ENCODE measurements around the gene CDH4. TPM values are rescaled to one million over a fixed set of nuclear protein-coding genes. Genes with fewer than 3 reads are reported as not detected.

CDH4 gene
- total and polyA plus RNA-seq, 9 of the 15 experiments (the other 6 are each of a cell fraction or from before 2014, with no cell fraction given), result 0.04 TPM; not detected in 8

- TF ChIP-seq MAX (CRISPR knock-in tag; IDR thresholded peaks at IDR 0.05) (no peak), FOSL1 (tag; conservative IDR thresholded peaks at IDR 0.05) (no peak), ZBTB1 (CRISPR knock-in tag; IDR thresholded peaks at IDR 0.05; ENCODE audit: borderline replicate concordance, low read depth) (no peak), ZNF217 (CRISPR knock-in tag; IDR thresholded peaks at IDR 0.05) (no peak), PPARD (CRISPR knock-in tag; IDR thresholded peaks at IDR 0.05) (no peak), NEUROD1 (IDR thresholded peaks at IDR 0.05; ENCODE audit: borderline replicate concordance, low read depth, low read length, partially characterized antibody) (no peak), TRIM28 (IDR thresholded peaks at IDR 0.05) (no peak), SP2 (IDR thresholded peaks at IDR 0.05; ENCODE audit: extremely low read depth, low read depth, low read length, poor library complexity, severe bottlenecking) (no peak), COPS2 (conservative IDR thresholded peaks at IDR 0.05) (no peak), ZNF232 (CRISPR knock-in tag; IDR thresholded peaks at IDR 0.05) (no peak), NFE2 (IDR thresholded peaks at IDR 0.05; ENCODE audit: low read depth) (no peak)
- peaks cover 0 to 34% of the 10 kb centered on the region in 2 experiments; a peak in 3 of 5 replicates for H3K27me3 ChIP-seq (ENCODE audit: control insufficient read depth in 2 of 2, insufficient read depth in 2 of 2, low read length in 2 of 2)
These were observed 346.5 kb downstream of the CDH4 start for GRCh38 chr20:61598586-61598985.

More at GRCh38 chr20:61598586-61598985, 346.5 kb downstream of the CDH4 start:
- in situ Hi-C loops (cut with MboI) (no loop called here), intact Hi-C loops (cut with micrococcal nuclease) (no loop called here)
- H3K4me3 ChIP-seq, result no peak overlapping the region
- no peaks in the 10 kb centered on the region for H3K4me1 ChIP-seq (replicated peaks in 1 of 2; ENCODE audit: control insufficient read depth in 2 of 2, insufficient read depth in 2 of 2, low read length in 2 of 2)
- ATAC-seq (no peak), FAIRE-seq (no peak), DNase-seq (ENCODE audit: extremely low read depth in 1 of 4, low spot score in 3 of 4) (no peak)
- no peaks in the 10 kb centered on the region for H3K36me3 ChIP-seq (ENCODE audit: control insufficient read depth, insufficient read depth, low read length)
- no TSS peak for BruUV-seq (replicated peaks)
- H3K79me2 ChIP-seq (ENCODE audit: control insufficient read depth, insufficient read depth, low read length), result no peaks in the 10 kb centered on the region
- H2AFZ ChIP-seq (ENCODE audit: low read depth, low read length), result no peak overlapping the region
- no peak overlapping the region for H3K9ac ChIP-seq (ENCODE audit: insufficient read depth in 1 of 2, low read depth in 2 of 2, low read length in 2 of 2)
- 3% methylated on average over 21 of the region's 21 CpGs for WGBS (ENCODE audit: insufficient coverage, low coverage, missing lambda C conversion rate)
- no peak overlapping the region for H3K27ac ChIP-seq (ENCODE audit: extremely low read depth, low read depth, low read length)
- H4K20me1 ChIP-seq (replicated peaks; ENCODE audit: control insufficient read depth, insufficient read depth, low read length), result peaks cover 4% of the 10 kb centered on the region; the same call in 1 of the 2 replicates
- H3K4me2 ChIP-seq (ENCODE audit: insufficient read depth, low read length), result no peak overlapping the region
- no peaks in the 10 kb centered on the region for H3K9me3 ChIP-seq (replicated peaks; ENCODE audit: control insufficient read depth, insufficient read depth, low read depth, low read length)
- POLR2A ChIA-PET, result interaction anchor here (0.6 kb wide), 2 partner anchors 14 to 16 kb away, joined by 3 read pairs; no protein-coding TSS in a partner anchor
- no peaks in the 10 kb centered on the region for H3K9me1 ChIP-seq (ENCODE audit: control insufficient read depth, insufficient read depth, low read length)
- CTCF ChIA-PET (ENCODE audit: low intra/inter-chr PET ratio), result no interaction called here
